Adipocyte (in vitro differentiated cells): ENCODE data around the gene PTPN22.
A peak's percentile ranks its signal among the peaks of the same experiment; 100 is the strongest.

Experiments
- DNase-seq: peaks from one replicate; pipeline ENCODE4 v3.0.0-alpha.2; 2015; ENCODE audit warnings: low read depth
- H3K27me3 ChIP-seq: replicated peaks from 2 replicates; pipeline ENCODE4 v1.7.0; 2013; ENCODE audit warnings: mild to moderate bottlenecking, low read length, moderate library complexity; ENCODE audit not compliant: control insufficient read depth, insufficient read depth
- H3K36me3 ChIP-seq: 2 replicates; pipeline ENCODE4 v1.7.0; 2013; ENCODE audit warnings: low read length, mild to moderate bottlenecking, moderate library complexity; ENCODE audit not compliant: control insufficient read depth, insufficient read depth, severe bottlenecking
- H3K4me1 ChIP-seq: 2 replicates; pipeline ENCODE4 v1.7.0; 2013; ENCODE audit warnings: mild to moderate bottlenecking, low read length, moderate library complexity; ENCODE audit not compliant: control insufficient read depth, insufficient read depth
- H3K4me3 ChIP-seq: 2 replicates; pipeline ENCODE4 v1.7.0; 2013; ENCODE audit warnings: mild to moderate bottlenecking, low read length, moderate library complexity
- H3K9ac ChIP-seq: 2 replicates; pipeline ENCODE4 v1.7.0; 2013; ENCODE audit warnings: mild to moderate bottlenecking, low read length, moderate library complexity
- H3K9me3 ChIP-seq: 2 replicates; pipeline ENCODE4 v1.7.0; 2013; ENCODE audit warnings: mild to moderate bottlenecking, low read length, moderate library complexity; ENCODE audit not compliant: control insufficient read depth

The PTPN22 gene

DNA sequence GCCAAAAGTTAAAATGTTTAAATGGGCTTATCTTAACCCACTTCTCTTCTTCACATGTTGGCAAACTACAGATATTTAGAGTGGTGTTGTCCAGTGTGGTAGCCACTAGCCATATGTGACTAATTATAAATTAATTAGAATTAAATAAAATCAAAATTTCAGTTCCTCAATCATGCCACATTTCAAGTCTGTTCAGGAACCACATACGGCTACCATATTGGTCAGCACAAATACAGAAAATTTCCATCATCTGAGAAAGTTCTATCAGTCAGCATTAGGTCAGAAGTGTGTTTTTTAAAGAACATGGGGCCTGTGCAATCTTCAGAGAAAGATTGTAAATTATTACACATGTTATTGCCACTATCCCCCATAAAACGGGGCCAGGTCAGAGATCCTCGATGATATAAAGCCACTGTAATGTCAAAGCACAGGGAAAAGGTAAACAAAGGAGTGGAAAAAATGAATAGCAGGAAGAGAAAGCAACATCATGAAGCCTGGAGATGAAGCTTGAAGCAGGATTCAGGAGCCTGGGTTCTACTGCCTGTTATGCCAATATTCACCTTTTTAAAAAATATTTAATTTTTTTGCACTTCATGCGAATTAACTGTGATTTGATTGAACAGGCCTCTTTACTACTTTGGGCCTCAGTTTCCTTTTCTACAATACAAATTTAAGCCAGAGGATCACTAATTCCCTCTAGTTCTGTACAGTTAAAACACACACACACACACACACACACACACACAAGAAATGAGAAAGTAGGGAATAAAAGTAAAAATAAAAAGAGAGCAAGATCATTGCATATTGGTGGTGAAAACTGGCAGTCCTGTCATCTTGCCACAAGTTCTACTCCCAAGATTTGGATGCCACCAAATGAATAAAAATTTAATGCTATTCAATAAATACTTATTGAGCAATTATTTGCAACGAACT lies 61.6 kb downstream of the PTPN22 start:
- DNase-seq, result peak; percentile 47
- no peaks in the 10 kb centered on the region for H3K9me3 ChIP-seq
- H3K27me3 ChIP-seq, result no peaks in the 10 kb centered on the region
- no peaks in the 10 kb centered on the region for H3K36me3 ChIP-seq
- H3K4me3 ChIP-seq, result peak overlapping the region; percentile 91
- peaks cover 28% of the 10 kb centered on the region for H3K4me1 ChIP-seq
- peak overlapping the region; percentile 94 for H3K9ac ChIP-seq

DNA sequence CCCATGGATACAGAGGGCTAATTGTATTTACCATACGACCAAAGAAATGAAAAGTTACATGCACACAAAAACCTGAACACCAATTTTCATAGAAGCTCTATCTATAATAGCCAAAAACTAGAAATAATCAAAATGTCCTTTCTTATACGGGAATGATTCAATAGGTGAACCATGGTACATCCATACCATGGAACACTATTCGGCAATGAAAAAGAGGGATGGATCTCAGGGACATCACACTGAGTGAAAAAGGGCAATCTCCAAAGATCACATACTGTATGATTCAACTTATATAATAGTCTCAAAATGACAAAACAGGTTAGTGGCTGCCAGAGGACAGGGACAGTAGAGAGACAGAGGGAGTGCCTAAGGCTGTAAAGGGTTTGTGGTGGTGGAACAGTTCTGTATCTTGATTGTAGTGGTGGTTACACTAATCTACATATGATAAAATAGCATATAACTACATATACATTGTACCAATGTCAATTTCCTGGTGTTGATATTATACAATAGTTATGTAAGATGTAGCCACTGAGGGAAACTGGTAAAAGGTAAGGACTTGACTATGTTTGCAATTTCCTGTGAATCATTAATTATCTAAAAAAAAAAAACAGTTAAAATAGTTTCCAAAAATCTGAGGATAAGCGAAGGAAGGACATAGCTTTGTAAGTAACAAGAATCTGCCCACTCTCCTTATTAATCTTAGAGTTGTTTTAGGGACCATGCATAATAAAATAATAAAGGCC lies 62.9 kb downstream of the PTPN22 start:
- Histone ChIP-seq H3K36me3 (no peaks in the 10 kb centered on the region), H3K9me3 (no peaks in the 10 kb centered on the region), H3K4me3 (peak overlapping the region; percentile 91), H3K4me1 (peaks cover 38% of the 10 kb centered on the region), H3K9ac (no peak overlapping the region), H3K27me3 (no peaks in the 10 kb centered on the region)
- peak; percentile 11 for DNase-seq

DNA sequence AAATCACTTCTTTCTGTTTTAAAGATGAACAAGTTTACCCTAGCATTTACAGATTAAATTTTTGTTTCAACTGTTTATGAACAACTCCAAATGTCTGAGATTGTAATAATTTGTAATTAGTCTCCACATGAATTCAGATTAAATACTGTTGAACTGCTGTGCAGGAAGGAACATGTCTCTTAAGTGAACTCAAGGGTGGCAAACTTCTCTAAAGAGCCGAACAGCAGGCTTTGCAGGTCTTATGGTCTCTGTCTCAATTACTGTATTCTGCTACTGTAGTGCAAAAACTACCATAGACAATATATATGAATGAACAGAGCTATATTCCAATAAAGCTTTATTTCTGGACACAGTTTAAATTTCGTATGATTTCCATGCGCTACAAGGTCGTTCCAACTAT lies 65.9 kb downstream of the PTPN22 start:
- Histone ChIP-seq H3K9ac (no peak overlapping the region), H3K9me3 (no peaks in the 10 kb centered on the region), H3K36me3 (no peaks in the 10 kb centered on the region), H3K4me1 (peaks cover 33% of the 10 kb centered on the region), H3K4me3 (no peak overlapping the region), H3K27me3 (no peaks in the 10 kb centered on the region)
- DNase-seq, result no peak

GRCh38 chr1:113805256-113805531 lies 66.3 kb downstream of the PTPN22 start:
- peaks cover 30% of the 10 kb centered on the region for H3K4me1 ChIP-seq
- no peak overlapping the region for H3K9ac ChIP-seq
- no peaks in the 10 kb centered on the region for H3K36me3 ChIP-seq
- H3K27me3 ChIP-seq, result no peaks in the 10 kb centered on the region
- no peaks in the 10 kb centered on the region for H3K9me3 ChIP-seq
- no peak for DNase-seq
- H3K4me3 ChIP-seq, result no peak overlapping the region

GRCh38 chr1:113804421-113805255 lies 66.9 kb downstream of the PTPN22 start:
- H3K4me1 ChIP-seq, result peaks cover 24% of the 10 kb centered on the region
- peak overlapping the region; percentile 50 for H3K4me3 ChIP-seq
- H3K27me3 ChIP-seq, result no peaks in the 10 kb centered on the region
- DNase-seq, result peak; percentile 67
- H3K9me3 ChIP-seq, result no peaks in the 10 kb centered on the region
- H3K9ac ChIP-seq, result no peak overlapping the region
- H3K36me3 ChIP-seq, result no peaks in the 10 kb centered on the region

DNA sequence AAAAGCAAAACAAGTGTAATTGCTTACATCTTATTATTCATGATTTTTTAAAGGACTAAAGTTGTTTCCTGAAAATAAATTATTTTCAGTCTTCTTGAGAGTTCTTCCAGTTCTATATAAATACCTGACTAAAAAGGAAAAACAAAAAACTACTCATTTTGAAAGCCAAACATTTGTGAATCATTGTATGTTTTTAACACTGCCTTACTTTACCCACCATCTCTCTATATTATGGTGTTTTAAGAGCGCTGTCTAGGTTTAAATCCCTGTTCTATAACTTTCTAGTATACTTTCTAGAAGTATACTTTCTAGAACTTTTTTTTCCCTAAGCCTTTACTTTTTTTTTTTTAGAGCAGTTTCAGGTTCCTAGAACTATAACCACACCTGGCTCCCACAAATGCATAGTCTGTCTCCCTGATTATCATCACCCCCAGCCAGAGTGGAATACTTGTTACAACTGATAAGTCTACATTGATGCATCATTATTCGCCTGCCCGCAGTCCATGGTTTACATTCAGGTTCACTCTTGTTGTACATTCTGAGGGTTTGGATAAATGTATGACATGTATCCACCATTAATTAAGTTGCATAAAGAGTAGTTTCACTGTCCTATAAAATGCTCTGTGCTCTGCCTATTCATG lies 69.0 kb downstream of the PTPN22 start:
- H3K9ac ChIP-seq, result no peak overlapping the region
- no peaks in the 10 kb centered on the region for H3K9me3 ChIP-seq
- DNase-seq, result no peak
- H3K27me3 ChIP-seq, result no peaks in the 10 kb centered on the region
- no peak overlapping the region for H3K4me3 ChIP-seq
- peaks cover 3% of the 10 kb centered on the region for H3K36me3 ChIP-seq
- H3K4me1 ChIP-seq, result peaks cover 12% of the 10 kb centered on the region

- H3K9me3 ChIP-seq, result no peaks in the 10 kb centered on the region
- no peaks in the 10 kb centered on the region for H3K27me3 ChIP-seq
- H3K36me3 ChIP-seq, result peaks cover 12% of the 10 kb centered on the region
- no peak overlapping the region for H3K4me3 ChIP-seq
- H3K4me1 ChIP-seq, result peaks cover 12% of the 10 kb centered on the region
- H3K9ac ChIP-seq, result no peak overlapping the region
- DNase-seq, result no peak
These were observed 71.0 kb downstream of the PTPN22 start for GRCh38 chr1:113800487-113800886.

DNA sequence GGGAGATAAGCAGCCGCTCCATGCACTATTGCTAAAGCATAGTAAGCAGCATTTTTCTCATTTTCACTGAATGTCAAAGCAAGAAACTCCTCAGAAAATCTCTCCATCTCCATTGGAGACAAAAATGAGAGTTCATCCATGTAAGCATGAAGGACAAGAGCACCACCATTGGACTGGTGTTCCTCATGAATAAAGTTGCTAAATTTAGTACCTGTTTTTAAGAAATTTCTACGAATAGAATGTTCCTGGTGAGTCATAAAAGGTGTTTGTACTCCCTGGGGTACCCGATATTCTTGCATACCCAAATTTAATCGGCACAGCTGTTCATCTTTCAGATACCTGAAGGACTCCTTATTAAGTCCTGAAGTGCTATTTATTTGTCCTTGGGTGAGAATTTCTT lies 74.0 kb downstream of the PTPN22 start:
- no peak for DNase-seq
- Histone ChIP-seq H3K36me3 (peaks cover 16% of the 10 kb centered on the region), H3K9me3 (no peaks in the 10 kb centered on the region)

GRCh38 chr1:113793878-113794834 lies 77.4 kb downstream of the PTPN22 start:
- H3K9ac ChIP-seq, result no peak overlapping the region
- no peaks in the 10 kb centered on the region for H3K27me3 ChIP-seq
- peaks cover 20% of the 10 kb centered on the region for H3K36me3 ChIP-seq
- no peak for DNase-seq
- peaks cover 10% of the 10 kb centered on the region for H3K4me1 ChIP-seq
- no peaks in the 10 kb centered on the region for H3K9me3 ChIP-seq
- H3K4me3 ChIP-seq, result no peak overlapping the region

More for the DNA sequence above, 74.0 kb downstream of the PTPN22 start:
- no peaks in the 10 kb centered on the region for H3K27me3 ChIP-seq
- H3K4me1 ChIP-seq, result peaks cover 6% of the 10 kb centered on the region
- H3K4me3 ChIP-seq, result no peak overlapping the region
- no peak overlapping the region for H3K9ac ChIP-seq

DNA sequence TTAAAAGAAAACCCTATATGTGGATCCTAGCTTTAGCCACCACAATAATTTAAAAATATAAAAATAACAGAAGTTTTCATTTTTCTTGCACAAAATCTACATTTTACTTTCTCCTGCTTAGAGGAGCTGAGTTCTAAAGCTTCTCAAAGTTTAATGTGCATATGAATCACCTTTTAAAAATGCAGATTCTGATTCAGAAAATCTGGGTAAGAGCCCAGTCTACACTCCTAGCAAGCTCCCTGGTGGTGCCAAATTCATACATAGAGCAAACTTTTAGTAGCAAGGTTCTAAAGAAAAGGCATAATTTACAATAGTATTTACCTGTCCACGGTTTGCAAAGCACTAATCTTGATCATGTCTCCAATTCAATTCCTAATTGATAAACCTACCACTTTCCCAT lies 78.5 kb downstream of the PTPN22 start:
- DNase-seq, result peak; percentile 21
- H3K9ac ChIP-seq, result no peak overlapping the region

More for the DNA sequence above, 78.5 kb downstream of the PTPN22 start:
- H3K4me1 ChIP-seq, result peaks cover 17% of the 10 kb centered on the region
- H3K4me3 ChIP-seq, result no peak overlapping the region
- H3K9me3 ChIP-seq, result no peaks in the 10 kb centered on the region
- peaks cover 20% of the 10 kb centered on the region for H3K36me3 ChIP-seq
- H3K27me3 ChIP-seq, result no peaks in the 10 kb centered on the region
